Uterus (tissue), 4 donors: ENCODE data around the gene LRCOL1. TPM values are rescaled to one million over a fixed set of nuclear protein-coding genes. Genes with fewer than 3 reads are reported as not detected.
A peak's percentile ranks its signal among the peaks of the same experiment; 100 is the strongest.

Experiments used
- DNase-seq, 2 donors: peaks; one replicate each; pipeline ENCODE4 v3.0.0-alpha.2; 2019 to 2020
- H3K27ac ChIP-seq, 2 donors: fragments of 200-600 bp; sonication (generic); 1 replicate in 1 of 2; 2 replicates in 1 of 2; pipeline ENCODE4 v1.5.1; 2016 to 2018
- H3K27me3 ChIP-seq, 2 donors: fragments of 200-600 bp; sonication (generic); one replicate each; pipeline ENCODE4 v1.5.1; 2018 to 2019; ENCODE audit warnings: control low read depth in 1 of 2
- H3K36me3 ChIP-seq, 2 donors: fragments of 200-600 bp; sonication (generic); one replicate each; pipeline ENCODE4 v1.5.1; 2019; ENCODE audit warnings: control low read depth in 1 of 2
- H3K4me1 ChIP-seq, 2 donors: fragments of 200-600 bp; sonication (generic); one replicate each; pipeline ENCODE4 v1.5.1; 2018 to 2019; ENCODE audit warnings: control low read depth in 1 of 2
- H3K4me3 ChIP-seq, 2 donors: fragments of 200-600 bp; sonication (generic); 1 replicate in 1 of 2; 2 replicates in 1 of 2; pipeline ENCODE4 v1.5.1; 2018 to 2019; ENCODE audit warnings: mild to moderate bottlenecking in 1 of 2
- H3K9me3 ChIP-seq, 2 donors: fragments of 200-600 bp; sonication (generic); one replicate each; pipeline ENCODE4 v1.5.1; 2019; ENCODE audit warnings: control low read depth in 1 of 2
- POLR2A ChIP-seq, 2 donors: fragments of 450-650 bp; IDR thresholded peaks; one replicate each; pipeline ENCODE4 v1.6.1; 2016; ENCODE audit warnings: antibody characterized with exemption in 2 of 2, mild to moderate bottlenecking in 1 of 2, moderate library complexity in 1 of 2
- intact Hi-C: fragments of 100-400 bp; cut with DNase I; formaldehyde crosslinking; loops from one replicate; pipeline ENCODE4 v1.15.1; 2023; ENCODE audit warnings: low total_unique reads
- total RNA-seq, 4 donors: library from RNA; depleted of rRNA in 3 of 4; stranded (reverse); fragments of >200 nt in 3 of 4; gene quantifications; one replicate each; pipeline versions ENCODE4 v1.1.0 to v1.2.4, GENCODE V29; 2014 to 2023
- TF ChIP-seq, protein P1 (sequence below), 4 experiments: fragments of 200-600 bp in 2 of 4; fragments of 450-650 bp in 2 of 4; sonication (generic) in 2 of 4; IDR thresholded peaks; one replicate each; pipeline ENCODE4 v1.5.1; 2016 to 2019; ENCODE audit warnings: antibody characterized with exemption in 4 of 4, mild to moderate bottlenecking in 2 of 4, moderate library complexity in 1 of 4
- donor health status: DM: yes; HTN: yes; CAD: no.

LRCOL1 gene
- total RNA-seq, 4 donors from 2014 or later: 0.79 to 7.1 (median 1.5) TPM; not detected in 1

DNA sequence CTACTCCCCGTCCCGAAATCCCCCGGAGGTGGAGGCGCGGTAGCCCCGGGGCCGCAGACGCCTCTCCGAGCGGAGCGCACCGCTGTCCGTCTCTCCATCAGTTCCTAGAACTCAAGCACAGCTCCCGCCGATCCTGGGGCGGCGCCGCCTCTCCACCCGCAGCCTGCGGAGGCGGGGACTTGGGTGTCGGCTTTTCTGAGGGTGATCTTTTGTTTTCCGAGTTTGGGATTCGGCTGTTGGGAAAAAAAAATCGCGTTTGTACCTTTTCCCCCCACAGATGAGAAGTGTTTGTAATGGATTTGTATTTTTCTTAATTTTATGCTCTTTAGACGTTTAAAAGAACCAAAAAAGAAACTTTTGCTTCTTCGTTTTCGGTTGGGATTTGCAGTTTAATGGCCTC, 26.6 kb downstream of the LRCOL1 start:
- intact Hi-C loops: no loop called here
- peaks cover 0 to 6% of the 10 kb centered on the region in 2 donors for H3K4me1 ChIP-seq
- DNase-seq: no peak
- H3K36me3 ChIP-seq: no peaks in the 10 kb centered on the region
- no peaks in the 10 kb centered on the region for H3K9me3 ChIP-seq
- no peaks in the 10 kb centered on the region for H3K27me3 ChIP-seq
- TF ChIP-seq, protein P1, sequence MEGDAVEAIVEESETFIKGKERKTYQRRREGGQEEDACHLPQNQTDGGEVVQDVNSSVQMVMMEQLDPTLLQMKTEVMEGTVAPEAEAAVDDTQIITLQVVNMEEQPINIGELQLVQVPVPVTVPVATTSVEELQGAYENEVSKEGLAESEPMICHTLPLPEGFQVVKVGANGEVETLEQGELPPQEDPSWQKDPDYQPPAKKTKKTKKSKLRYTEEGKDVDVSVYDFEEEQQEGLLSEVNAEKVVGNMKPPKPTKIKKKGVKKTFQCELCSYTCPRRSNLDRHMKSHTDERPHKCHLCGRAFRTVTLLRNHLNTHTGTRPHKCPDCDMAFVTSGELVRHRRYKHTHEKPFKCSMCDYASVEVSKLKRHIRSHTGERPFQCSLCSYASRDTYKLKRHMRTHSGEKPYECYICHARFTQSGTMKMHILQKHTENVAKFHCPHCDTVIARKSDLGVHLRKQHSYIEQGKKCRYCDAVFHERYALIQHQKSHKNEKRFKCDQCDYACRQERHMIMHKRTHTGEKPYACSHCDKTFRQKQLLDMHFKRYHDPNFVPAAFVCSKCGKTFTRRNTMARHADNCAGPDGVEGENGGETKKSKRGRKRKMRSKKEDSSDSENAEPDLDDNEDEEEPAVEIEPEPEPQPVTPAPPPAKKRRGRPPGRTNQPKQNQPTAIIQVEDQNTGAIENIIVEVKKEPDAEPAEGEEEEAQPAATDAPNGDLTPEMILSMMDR (IDR thresholded peaks at IDR 0.05): no peak
- no peak for TF ChIP-seq POLR2A (IDR thresholded peaks at IDR 0.05)
- no peak overlapping the region for H3K4me3 ChIP-seq
- no peak overlapping the region for H3K27ac ChIP-seq

DNA sequence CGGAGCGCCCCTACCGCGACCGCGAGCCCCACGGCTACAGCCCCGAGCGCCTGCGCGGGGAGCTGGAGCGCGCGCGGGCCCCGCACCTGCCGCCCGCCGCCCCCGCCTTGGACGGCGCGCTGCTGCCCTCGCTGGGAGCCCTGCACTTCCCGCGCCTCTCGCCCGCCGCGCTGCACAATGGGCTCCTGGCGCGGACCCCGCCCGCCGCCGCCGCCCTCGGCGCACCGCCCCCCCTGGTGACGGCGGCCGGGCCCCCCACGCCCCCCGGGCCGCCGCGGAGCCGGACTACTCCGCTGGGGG, 27.0 kb downstream of the LRCOL1 start:
- TF ChIP-seq, protein P1 (IDR thresholded peaks at IDR 0.05): no peak
- no peak for TF ChIP-seq POLR2A (IDR thresholded peaks at IDR 0.05)
- no peak overlapping the region for H3K27ac ChIP-seq
- no peaks in the 10 kb centered on the region for H3K27me3 ChIP-seq
- H3K36me3 ChIP-seq: no peaks in the 10 kb centered on the region
- no peak overlapping the region for H3K4me3 ChIP-seq
- intact Hi-C loops: no loop called here
- H3K9me3 ChIP-seq: no peaks in the 10 kb centered on the region
- DNase-seq: no peak
- H3K4me1 ChIP-seq: peaks cover 0 to 6% of the 10 kb centered on the region in 2 donors

DNA sequence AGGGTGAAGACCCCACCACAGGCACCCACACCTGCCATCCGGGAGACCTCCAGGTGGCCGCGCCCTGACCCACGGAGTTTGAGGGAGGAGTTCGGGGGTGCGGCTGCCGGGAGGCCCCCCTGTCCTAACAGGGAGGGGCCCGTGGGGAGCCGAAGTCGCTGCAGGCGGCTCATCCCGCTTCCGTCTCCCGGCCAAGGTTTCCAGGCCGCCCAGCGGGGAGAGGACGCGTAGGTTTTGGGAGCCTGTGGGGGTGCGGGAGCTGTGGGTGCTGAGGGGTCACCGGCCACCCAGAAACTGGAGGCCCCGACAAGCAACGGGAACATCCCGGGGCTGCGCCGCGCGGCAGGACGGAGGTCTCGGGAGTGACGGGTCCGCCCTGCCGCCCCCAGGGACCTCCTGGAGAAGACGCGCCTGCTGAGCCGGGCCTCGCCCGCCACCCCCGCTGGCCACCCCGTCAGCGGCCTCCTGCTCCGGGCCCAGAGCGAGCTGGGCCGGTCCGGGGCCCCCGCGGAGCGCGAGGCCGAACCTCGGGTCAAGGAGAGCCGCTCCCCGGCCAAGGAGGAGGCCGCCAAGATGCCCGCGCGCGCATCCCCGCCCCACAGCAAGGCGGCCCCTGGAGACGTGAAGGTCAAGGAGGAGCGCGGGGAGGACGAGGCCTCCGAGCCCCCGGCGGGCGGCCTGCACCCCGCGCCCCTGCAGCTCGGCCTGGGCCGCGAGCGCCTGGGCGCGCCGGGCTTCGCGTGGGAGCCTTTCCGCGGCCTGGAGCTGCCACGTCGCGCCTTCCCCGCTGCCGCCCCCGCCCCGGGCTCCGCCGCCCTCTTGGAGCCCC, 27.6 kb downstream of the LRCOL1 start:
- TF ChIP-seq POLR2A (IDR thresholded peaks at IDR 0.05): no peak
- TF ChIP-seq, protein P1 (IDR thresholded peaks at IDR 0.05): no peak
- no peak overlapping the region for H3K27ac ChIP-seq
- peaks cover 0 to 6% of the 10 kb centered on the region in 2 donors for H3K4me1 ChIP-seq
- no peaks in the 10 kb centered on the region for H3K27me3 ChIP-seq
- no peak for DNase-seq
- intact Hi-C loops: no loop called here
- no peaks in the 10 kb centered on the region for H3K36me3 ChIP-seq
- H3K4me3 ChIP-seq: peak overlapping the region; percentile 7 to 28
- H3K9me3 ChIP-seq: no peaks in the 10 kb centered on the region

DNA sequence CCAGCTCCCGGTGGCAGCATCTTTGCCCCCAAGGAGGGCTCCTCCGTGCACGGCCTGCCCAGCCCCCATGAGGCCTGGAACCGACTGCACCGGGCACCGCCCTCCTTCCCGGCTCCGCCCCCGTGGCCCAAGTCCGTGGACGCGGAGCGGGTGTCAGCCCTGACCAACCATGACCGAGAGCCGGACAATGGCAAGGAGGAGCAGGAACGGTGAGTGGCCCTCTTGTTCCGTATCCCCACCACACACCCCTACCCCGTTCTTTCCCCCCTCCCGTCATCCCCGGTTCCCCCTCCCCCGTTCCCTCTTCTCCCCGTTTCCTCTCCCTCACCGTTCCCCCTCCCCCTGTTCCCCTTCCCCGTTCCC, 28.3 kb downstream of the LRCOL1 start:
- no peaks in the 10 kb centered on the region for H3K9me3 ChIP-seq
- H3K4me1 ChIP-seq: peaks cover 0 to 6% of the 10 kb centered on the region in 2 donors
- DNase-seq: peak in 1 of 2 donors; percentile 52
- H3K4me3 ChIP-seq: peak overlapping the region; percentile 7 to 28
- intact Hi-C loops: no loop called here
- H3K27me3 ChIP-seq: no peaks in the 10 kb centered on the region
- no peak overlapping the region for H3K27ac ChIP-seq
- H3K36me3 ChIP-seq: no peaks in the 10 kb centered on the region
- no peak for TF ChIP-seq POLR2A (IDR thresholded peaks at IDR 0.05)
- TF ChIP-seq, protein P1 (IDR thresholded peaks at IDR 0.05): no peak

DNA sequence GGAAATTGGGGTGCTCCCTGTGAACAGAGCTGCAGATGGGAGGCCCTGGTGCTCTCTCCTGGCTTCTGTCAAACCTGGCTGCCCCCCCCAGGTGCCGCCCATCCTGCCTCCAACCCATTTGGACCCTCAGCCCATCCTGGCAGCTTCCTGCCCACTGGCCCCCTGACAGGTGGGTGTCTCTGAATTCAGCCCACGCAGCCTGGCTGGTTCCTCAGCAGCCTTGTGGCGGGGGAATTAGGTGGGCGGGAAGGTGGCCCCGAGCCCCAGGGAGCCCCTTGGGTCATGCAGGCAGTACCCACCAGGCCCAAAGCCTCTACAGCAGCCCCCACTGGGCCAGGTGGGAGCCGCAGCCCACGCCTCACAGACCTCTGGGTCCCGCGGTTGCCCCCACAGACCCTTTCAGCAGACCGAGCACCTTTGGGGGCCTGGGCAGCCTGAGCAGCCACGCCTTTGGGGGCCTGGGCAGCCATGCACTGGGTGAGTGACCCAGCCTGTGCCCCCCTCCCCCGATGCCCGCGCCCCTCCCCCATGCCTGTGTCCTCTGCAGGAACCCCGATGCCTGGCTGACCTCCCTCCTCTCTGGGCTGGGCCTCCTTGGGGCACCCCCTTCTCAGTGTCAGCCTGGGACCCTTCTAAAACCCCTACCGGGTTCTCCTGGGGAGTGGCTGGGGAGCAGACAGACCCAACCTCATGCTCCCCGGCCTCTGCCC, 28.9 kb downstream of the LRCOL1 start:
- DNase-seq: no peak
- Histone ChIP-seq H3K4me3 (no peak overlapping the region), H3K27ac (no peak overlapping the region)

More for the DNA sequence above, 28.9 kb downstream of the LRCOL1 start:
- no peaks in the 10 kb centered on the region for H3K27me3 ChIP-seq
- H3K4me1 ChIP-seq: peaks cover 0 to 6% of the 10 kb centered on the region in 2 donors
- no peaks in the 10 kb centered on the region for H3K9me3 ChIP-seq
- intact Hi-C loops: no loop called here
- H3K36me3 ChIP-seq: no peaks in the 10 kb centered on the region
- no peak for TF ChIP-seq POLR2A (IDR thresholded peaks at IDR 0.05)
- TF ChIP-seq, protein P1 (IDR thresholded peaks at IDR 0.05): no peak
